Spleen (tissue), 11 donors: Measurements from ENCODE around the gene TNFRSF13B. TPM values are rescaled to one million over a fixed set of nuclear protein-coding genes. Genes with fewer than 3 reads are reported as not detected.
A peak's percentile ranks its signal among the peaks of the same experiment; 100 is the strongest.
"Not testable (repeated sequence)": the region's sequence is repeated elsewhere in the genome, so short reads cannot be mapped to it uniquely, and the experiment has no call there.

Source experiments
- DNase-seq: peaks from one replicate; pipeline ENCODE4 v3.0.0-alpha.2; 2020
- H3K27ac ChIP-seq, 8 donors: fragments of 200-600 bp; sonication (generic) in 7 of 8; 1 replicate in 4 of 8; 2 replicates in 4 of 8; pipeline versions ENCODE4 v1.5.0 to v1.8.0; 2016 to 2021; ENCODE audit warnings: inconsistent platforms in 4 of 8, mild to moderate bottlenecking in 4 of 8, moderate library complexity in 1 of 8
- H3K27me3 ChIP-seq, 7 donors: fragments of 200-600 bp; sonication (generic) in 6 of 7; replicated peaks in 1 of 7; 1 replicate in 4 of 7; 2 replicates in 3 of 7; pipeline versions ENCODE4 v1.5.0 to v1.8.0; 2016 to 2021; ENCODE audit warnings: inconsistent platforms in 3 of 7, mild to moderate bottlenecking in 1 of 7
- H3K36me3 ChIP-seq, 6 donors: fragments of 200-600 bp; sonication (generic) in 5 of 6; 1 replicate in 4 of 6; 2 replicates in 2 of 6; pipeline versions ENCODE4 v1.5.0 to v1.8.0; 2016 to 2021; ENCODE audit warnings: inconsistent platforms in 2 of 6
- H3K4me1 ChIP-seq, 6 donors: fragments of 200-600 bp; sonication (generic) in 5 of 6; 1 replicate in 3 of 6; 2 replicates in 3 of 6; pipeline versions ENCODE4 v1.5.0 to v1.8.0; 2016 to 2021; ENCODE audit warnings: inconsistent platforms in 3 of 6
- H3K4me3 ChIP-seq, 8 donors: fragments of 200-600 bp; sonication (generic) in 7 of 8; 1 replicate in 4 of 8; 2 replicates in 4 of 8; pipeline versions ENCODE4 v1.5.0 to v1.8.0; 2016 to 2021; ENCODE audit warnings: inconsistent platforms in 4 of 8, mild to moderate bottlenecking in 4 of 8, moderate library complexity in 2 of 8
- H3K9me3 ChIP-seq, 8 donors: fragments of 200-600 bp; sonication (generic) in 7 of 8; 1 replicate in 4 of 8; 2 replicates in 4 of 8; pipeline versions ENCODE4 v1.5.0 to v1.8.0; 2016 to 2021; ENCODE audit warnings: inconsistent platforms in 4 of 8
- POLR2A ChIP-seq, 3 donors: fragments of 450-650 bp; IDR thresholded peaks; one replicate each; pipeline ENCODE4 v1.5.1; 2017; ENCODE audit warnings: antibody characterized with exemption in 3 of 3, mild to moderate bottlenecking in 1 of 3
- POLR2AphosphoS5 ChIP-seq, 3 donors: sonication (generic); formaldehyde crosslinking; IDR thresholded peaks; one replicate each; pipeline ENCODE4 v1.5.1; 2017; ENCODE audit warnings: antibody characterized with exemption in 3 of 3
- WGBS, 5 donors: extraction: QIAGEN DNeasy Blood & Tissue Kit in 3 of 5; methylation state at CpG; one replicate each; pipeline versions ENCODE4 v1.1.5 to v1.1.7; 2013 to 2018; 5-methylcytosine and 5-hydroxymethylcytosine counted together
- intact Hi-C: fragments of 100-400 bp; cut with DNase I; formaldehyde crosslinking; loops from one replicate; pipeline ENCODE4 v1.15.0; 2023; ENCODE audit warnings: low total_unique reads
- polyA plus RNA-seq, 3 donors: library from polyadenylated mRNA; stranded (reverse); fragments of 200-250 nt; gene quantifications; one replicate each; pipeline ENCODE4 v1.2.1, GENCODE V29; 2013
- total RNA-seq, 7 donors: library from RNA; depleted of rRNA in 3 of 7; stranded (reverse); fragments of >200 nt in 3 of 7; fragmentation: NEBNext Ultra II Directional in 4 of 7; extraction: Animal tissue kit (Norgen Biotek cat#: 25700) in 4 of 7; gene quantifications; one replicate each; pipeline versions ENCODE4 v1.1.0 to v1.2.1, GENCODE V29; 2016 to 2021
- TF ChIP-seq, protein P1 (sequence below), 11 experiments: fragments of 200-600 bp in 7 of 11; fragments of 450-650 bp in 4 of 11; sonication (generic) in 4 of 11; IDR thresholded peaks in 8 of 11; conservative IDR thresholded peaks in 3 of 11; 1 replicate in 7 of 11; 2 replicates in 4 of 11; pipeline versions ENCODE4 v1.4.0 to v1.8.0; 2016 to 2021; ENCODE audit warnings: antibody characterized with exemption in 11 of 11, inconsistent platforms in 4 of 11, mild to moderate bottlenecking in 1 of 11
- donor health status: healthy with polysubstance abuse.
- donor health status: DM: no; HTN: no; CAD: no; lungs with moderate emphysema.
- donor health status: DM: no; HTN: no; CAD: no.
- donor health status: Bipolar disorder and iron deficiency.
- donor health status: healthy.
- donor health status: DM: no; HTN: no; CAD: no.
- donor health status: DM: yes; HTN: yes; CAD: no.

Gene TNFRSF13B
- total and polyA plus RNA-seq, 10 donors: 25.1 to 142 (median 49.5) TPM

DNA sequence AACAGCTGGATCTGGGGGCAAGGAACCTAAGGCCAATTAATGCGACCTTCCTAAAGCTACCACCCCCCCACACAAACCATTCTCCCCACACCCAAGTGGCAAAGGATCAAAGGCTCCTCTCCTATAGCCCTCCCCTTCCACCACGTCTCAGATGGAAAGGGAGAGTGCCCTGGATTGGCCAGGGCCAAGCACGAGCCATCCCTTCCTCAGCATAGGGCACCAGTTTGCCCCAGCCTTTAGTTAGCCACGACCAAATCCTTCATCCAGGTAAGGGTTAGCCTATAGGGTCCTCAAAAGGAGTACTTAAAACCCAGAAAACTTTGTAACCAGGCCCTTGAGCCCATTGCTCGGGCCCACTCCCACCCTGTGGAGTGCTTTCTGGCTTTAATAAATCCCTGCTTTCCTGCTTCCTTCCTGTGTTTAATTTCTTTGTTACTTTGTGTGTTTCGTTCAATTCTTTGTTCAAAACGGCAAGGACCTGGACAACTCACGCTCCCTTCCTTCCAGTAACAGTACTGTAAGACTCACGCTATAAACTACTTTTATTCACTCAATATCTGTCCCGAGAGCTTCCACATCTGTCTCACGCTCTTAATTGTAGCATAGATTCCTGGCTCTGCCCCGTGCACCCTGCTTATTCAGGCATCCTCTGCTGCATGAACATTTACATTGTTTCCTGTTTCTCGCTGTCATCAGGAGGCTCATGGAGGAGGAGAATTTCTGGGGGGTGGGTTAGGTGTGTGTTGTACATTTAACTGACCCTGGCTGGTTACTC, 62.3 kb downstream of the TNFRSF13B start:
- H3K4me1 ChIP-seq: no peaks in the 10 kb centered on the region
- no peaks in the 10 kb centered on the region for H3K36me3 ChIP-seq
- DNase-seq: peak; percentile 43
- H3K4me3 ChIP-seq: no peak overlapping the region
- H3K27me3 ChIP-seq: peaks cover 0 to 17% (median 0%) of the 10 kb centered on the region in 7 donors
- WGBS, 5 donors: 49 to 56% (median 50%) methylated on average over 12 to 13 of the region's 13 CpGs
- intact Hi-C loops: no loop called here
- no peak overlapping the region for H3K27ac ChIP-seq
- no peaks in the 10 kb centered on the region for H3K9me3 ChIP-seq
- no peak for TF ChIP-seq POLR2A (IDR thresholded peaks at IDR 0.05)
- TF ChIP-seq, protein P1, sequence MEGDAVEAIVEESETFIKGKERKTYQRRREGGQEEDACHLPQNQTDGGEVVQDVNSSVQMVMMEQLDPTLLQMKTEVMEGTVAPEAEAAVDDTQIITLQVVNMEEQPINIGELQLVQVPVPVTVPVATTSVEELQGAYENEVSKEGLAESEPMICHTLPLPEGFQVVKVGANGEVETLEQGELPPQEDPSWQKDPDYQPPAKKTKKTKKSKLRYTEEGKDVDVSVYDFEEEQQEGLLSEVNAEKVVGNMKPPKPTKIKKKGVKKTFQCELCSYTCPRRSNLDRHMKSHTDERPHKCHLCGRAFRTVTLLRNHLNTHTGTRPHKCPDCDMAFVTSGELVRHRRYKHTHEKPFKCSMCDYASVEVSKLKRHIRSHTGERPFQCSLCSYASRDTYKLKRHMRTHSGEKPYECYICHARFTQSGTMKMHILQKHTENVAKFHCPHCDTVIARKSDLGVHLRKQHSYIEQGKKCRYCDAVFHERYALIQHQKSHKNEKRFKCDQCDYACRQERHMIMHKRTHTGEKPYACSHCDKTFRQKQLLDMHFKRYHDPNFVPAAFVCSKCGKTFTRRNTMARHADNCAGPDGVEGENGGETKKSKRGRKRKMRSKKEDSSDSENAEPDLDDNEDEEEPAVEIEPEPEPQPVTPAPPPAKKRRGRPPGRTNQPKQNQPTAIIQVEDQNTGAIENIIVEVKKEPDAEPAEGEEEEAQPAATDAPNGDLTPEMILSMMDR (IDR thresholded peaks at IDR 0.05 in 8 of 11, conservative IDR thresholded peaks at IDR 0.05 in 3 of 11): no peak
- no peak for TF ChIP-seq POLR2AphosphoS5 (IDR thresholded peaks at IDR 0.05)

DNA sequence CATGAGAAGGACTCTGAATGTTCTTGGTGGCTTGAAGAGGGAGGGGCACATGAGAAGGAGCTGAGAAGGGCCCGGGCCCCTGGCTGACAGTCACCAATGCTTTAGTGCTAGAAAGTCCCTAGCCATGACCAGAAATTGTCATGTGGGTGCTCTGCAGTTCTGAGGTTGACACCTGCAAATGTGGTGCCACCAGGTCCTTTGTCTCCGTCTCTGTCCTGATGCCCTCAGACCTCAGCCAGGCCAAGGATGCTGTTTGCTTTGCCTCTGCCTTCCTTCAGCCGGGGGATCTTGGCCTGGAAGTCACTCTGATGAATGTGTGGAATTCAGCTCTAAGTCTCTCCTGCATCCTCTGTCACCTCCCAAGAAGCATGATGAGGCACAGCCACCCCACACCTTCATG, 63.6 kb downstream of the TNFRSF13B start:
- WGBS, 5 donors: 71 to 92% (median 81%) methylated on average over 2 to 3 of the region's 3 CpGs
- no peak overlapping the region for H3K4me3 ChIP-seq
- H3K27ac ChIP-seq: no peak overlapping the region
- no peaks in the 10 kb centered on the region for H3K36me3 ChIP-seq
- intact Hi-C loops: no loop called here
- H3K4me1 ChIP-seq: no peaks in the 10 kb centered on the region
- no peaks in the 10 kb centered on the region for H3K9me3 ChIP-seq
- H3K27me3 ChIP-seq: peaks cover 0 to 17% (median 0%) of the 10 kb centered on the region in 7 donors
- DNase-seq: peak; percentile 11
- no peak for TF ChIP-seq POLR2A (IDR thresholded peaks at IDR 0.05)
- TF ChIP-seq, protein P1 (IDR thresholded peaks at IDR 0.05 in 8 of 11, conservative IDR thresholded peaks at IDR 0.05 in 3 of 11): no peak
- TF ChIP-seq POLR2AphosphoS5 (IDR thresholded peaks at IDR 0.05): no peak

DNA sequence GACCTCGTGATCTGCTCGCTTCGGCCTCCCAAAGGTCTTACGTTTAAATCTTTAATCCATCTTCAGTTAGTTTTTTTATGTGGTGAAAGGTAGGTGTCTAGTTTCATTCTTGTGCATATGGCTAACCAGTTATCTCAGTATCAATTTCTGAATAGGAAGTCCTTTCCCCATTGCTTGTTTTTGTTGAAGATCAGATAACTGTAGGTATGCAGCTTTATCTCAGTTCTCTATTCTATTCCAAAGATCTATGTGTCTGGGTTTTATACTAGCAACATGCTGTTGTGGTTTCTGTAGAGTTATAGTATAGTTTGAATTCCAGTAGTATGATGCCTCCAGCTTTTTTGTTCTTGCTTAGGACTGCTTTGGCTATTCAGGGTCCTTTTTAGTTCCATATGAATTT, 65.2 kb downstream of the TNFRSF13B start:
- Histone ChIP-seq H3K27ac (no peak overlapping the region), H3K9me3 (no peaks in the 10 kb centered on the region), H3K4me3 (no peak overlapping the region), H3K36me3 (no peaks in the 10 kb centered on the region), H3K27me3 (peaks cover 0 to 21% (median 0%) of the 10 kb centered on the region in 7 donors), H3K4me1 (no peaks in the 10 kb centered on the region)
- no peak for DNase-seq
- intact Hi-C loops: no loop called here
- 67 to 83% (median 73%) methylated on average over 4 of the region's 4 CpGs for WGBS, 5 donors
- TF ChIP-seq POLR2A (IDR thresholded peaks at IDR 0.05) (no peak), POLR2AphosphoS5 (IDR thresholded peaks at IDR 0.05) (no peak)
- TF ChIP-seq, protein P1 (IDR thresholded peaks at IDR 0.05 in 8 of 11, conservative IDR thresholded peaks at IDR 0.05 in 3 of 11): no peak

DNA sequence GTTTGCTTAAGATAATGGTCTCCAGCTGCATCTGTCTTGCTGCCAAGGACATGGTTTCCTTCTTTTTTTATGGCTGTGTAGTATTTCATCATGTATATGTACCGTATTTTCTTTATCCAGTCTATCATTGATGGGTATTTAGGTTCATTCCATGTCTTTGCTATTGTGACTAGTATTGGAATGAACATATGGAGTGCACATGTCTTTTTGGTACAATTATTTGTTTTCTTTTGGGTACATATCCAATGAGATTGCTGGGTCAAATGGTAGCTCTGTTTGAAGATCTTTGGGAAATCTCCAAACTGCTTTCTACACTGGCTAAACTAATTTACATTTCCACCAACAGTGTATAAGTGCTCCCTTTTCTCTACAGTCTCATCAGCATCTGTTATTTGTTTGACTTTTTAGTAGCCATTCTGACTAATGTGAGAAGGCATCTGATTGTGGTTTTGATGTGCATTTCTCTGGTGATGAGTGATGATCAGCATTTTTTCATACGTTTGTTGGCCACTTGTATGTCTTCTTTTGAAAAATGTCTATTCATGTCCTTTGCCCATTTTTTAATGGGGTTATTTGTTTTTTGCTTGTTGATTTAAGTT, 66.2 kb downstream of the TNFRSF13B start:
- no peak for DNase-seq
- WGBS, 5 donors: 43 to 73% (median 49%) methylated on average over 2 of the region's 2 CpGs
- Histone ChIP-seq H3K27ac (no peak overlapping the region), H3K4me3 (no peak overlapping the region), H3K4me1 (no peaks in the 10 kb centered on the region), H3K27me3 (peaks cover 0 to 29% (median 0%) of the 10 kb centered on the region in 7 donors), H3K9me3 (no peaks in the 10 kb centered on the region), H3K36me3 (no peaks in the 10 kb centered on the region)
- TF ChIP-seq POLR2AphosphoS5 (IDR thresholded peaks at IDR 0.05) (no peak), POLR2A (IDR thresholded peaks at IDR 0.05) (no peak)
- TF ChIP-seq, protein P1 (IDR thresholded peaks at IDR 0.05 in 8 of 11, conservative IDR thresholded peaks at IDR 0.05 in 3 of 11): no peak
- intact Hi-C loops: no loop called here

DNA sequence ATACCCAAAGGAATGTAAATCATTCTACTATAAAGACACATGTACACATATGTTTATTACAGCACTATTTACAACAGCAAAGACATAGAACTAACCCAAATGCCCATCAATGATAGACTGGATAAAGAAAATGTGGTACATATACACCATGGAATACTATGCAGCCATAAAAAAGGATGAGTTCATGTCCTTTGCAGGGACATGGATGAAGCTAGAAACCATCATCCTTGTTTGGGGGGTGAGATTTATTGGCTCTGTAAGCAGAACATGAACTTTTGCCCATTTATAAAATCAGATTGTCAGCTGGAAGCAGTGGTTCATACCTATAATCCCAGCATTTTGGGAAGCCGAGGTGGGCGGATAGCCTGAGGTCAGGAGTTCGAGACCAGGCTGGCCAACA, 68.8 kb downstream of the TNFRSF13B start:
- DNase-seq, H3K36me3 ChIP-seq, intact Hi-C loops, H3K4me3 ChIP-seq, H3K4me1 ChIP-seq, H3K9me3 ChIP-seq, H3K27ac ChIP-seq: not testable (repeated sequence)
- H3K27me3 ChIP-seq: peaks cover 0 to 32% (median 0%) of the 10 kb centered on the region in 7 donors
- 81 to 93% (median 89%) methylated on average over 3 of the region's 3 CpGs for WGBS, 5 donors
